Liver (tissue), 3 donors: ENCODE data around the gene PTP4A2.

Source experiments
- ATF3 ChIP-seq: IDR thresholded peaks from 2 replicates; pipeline ENCODE4 v1.6.1; 2016; ENCODE audit warnings: antibody characterized with exemption
- CTCF ChIP-seq: fragments of 150-350 bp; IDR thresholded peaks from 2 replicates; pipeline ENCODE4 v1.5.1; 2017; ENCODE audit warnings: improper control_type of control experiment, low read depth, low read length; ENCODE audit not compliant: missing input control
- MAX ChIP-seq: IDR thresholded peaks from 2 replicates; pipeline ENCODE4 v1.6.1; 2016; ENCODE audit warnings: antibody characterized with exemption
- RAD21 ChIP-seq, 2 donors: IDR thresholded peaks; 2 replicates each; pipeline ENCODE4 v1.6.1; 2016; ENCODE audit warnings: antibody characterized with exemption in 2 of 2, mild to moderate bottlenecking in 2 of 2
- TAF1 ChIP-seq: conservative IDR thresholded peaks from 2 replicates; pipeline ENCODE4 v1.6.1; 2016; ENCODE audit warnings: antibody characterized with exemption, mild to moderate bottlenecking
- donor health status: healthy.
- donor health status: healthy.

- no peak for TF ChIP-seq CTCF
- TF ChIP-seq RAD21 (IDR thresholded peaks at IDR 0.05): no peak
- TF ChIP-seq TAF1: no peak
- no peak for TF ChIP-seq ATF3
- no peak for TF ChIP-seq MAX
Observed at GRCh38 chr1:31981456-31981839, 43.3 kb upstream of the PTP4A2 start.
